ENCODE measurements around the gene HCN2.
A peak's percentile ranks its signal among the peaks of the same experiment; 100 is the strongest.

The HCN2 gene

GRCh38 chr19:588093-588740 lies 1.5 kb upstream of the HCN2 start:
- no peak overlapping the region for H3K27ac ChIP-seq (ENCODE audit: low read depth, low read length, poor library complexity, severe bottlenecking)
- H4K20me1 ChIP-seq (ENCODE audit: insufficient read depth, low read length) = no peaks in the 10 kb centered on the region
- H3K36me3 ChIP-seq (ENCODE audit: insufficient read depth, low read length) = peaks cover 4% of the 10 kb centered on the region
- H3K27me3 ChIP-seq (ENCODE audit: insufficient read depth, low read length) = peaks cover 4% of the 10 kb centered on the region; the same call in 1 of the 2 replicates
- H3K9me3 ChIP-seq (ENCODE audit: low read length) = no peaks in the 10 kb centered on the region
- no peaks in the 10 kb centered on the region for H3K4me1 ChIP-seq (ENCODE audit: insufficient read depth, low read length, severe bottlenecking)
- no peak overlapping the region for H3K4me3 ChIP-seq (ENCODE audit: low read depth, low read length, poor library complexity, severe bottlenecking)
- no peaks in the 10 kb centered on the region for H3K9me2 ChIP-seq (ENCODE audit: low read depth, low read length)
- no peak overlapping the region for H3K9ac ChIP-seq (ENCODE audit: low read length)
- no peaks in the 10 kb centered on the region for H3K79me2 ChIP-seq (ENCODE audit: insufficient read depth, low read length)
- H2AFZ ChIP-seq (ENCODE audit: low read length) = no peak overlapping the region
- H3F3A ChIP-seq (ENCODE audit: insufficient read depth, low read length) = no peaks in the 10 kb centered on the region
- no peak for TF ChIP-seq EZH2 (IDR thresholded peaks at IDR 0.05; ENCODE audit: borderline replicate concordance, low read length)
- peak; percentile 50 for TF ChIP-seq CTCF (IDR thresholded peaks at IDR 0.05; ENCODE audit: low read length)
- H3K4me2 ChIP-seq (ENCODE audit: low read length) = no peak overlapping the region

DNA sequence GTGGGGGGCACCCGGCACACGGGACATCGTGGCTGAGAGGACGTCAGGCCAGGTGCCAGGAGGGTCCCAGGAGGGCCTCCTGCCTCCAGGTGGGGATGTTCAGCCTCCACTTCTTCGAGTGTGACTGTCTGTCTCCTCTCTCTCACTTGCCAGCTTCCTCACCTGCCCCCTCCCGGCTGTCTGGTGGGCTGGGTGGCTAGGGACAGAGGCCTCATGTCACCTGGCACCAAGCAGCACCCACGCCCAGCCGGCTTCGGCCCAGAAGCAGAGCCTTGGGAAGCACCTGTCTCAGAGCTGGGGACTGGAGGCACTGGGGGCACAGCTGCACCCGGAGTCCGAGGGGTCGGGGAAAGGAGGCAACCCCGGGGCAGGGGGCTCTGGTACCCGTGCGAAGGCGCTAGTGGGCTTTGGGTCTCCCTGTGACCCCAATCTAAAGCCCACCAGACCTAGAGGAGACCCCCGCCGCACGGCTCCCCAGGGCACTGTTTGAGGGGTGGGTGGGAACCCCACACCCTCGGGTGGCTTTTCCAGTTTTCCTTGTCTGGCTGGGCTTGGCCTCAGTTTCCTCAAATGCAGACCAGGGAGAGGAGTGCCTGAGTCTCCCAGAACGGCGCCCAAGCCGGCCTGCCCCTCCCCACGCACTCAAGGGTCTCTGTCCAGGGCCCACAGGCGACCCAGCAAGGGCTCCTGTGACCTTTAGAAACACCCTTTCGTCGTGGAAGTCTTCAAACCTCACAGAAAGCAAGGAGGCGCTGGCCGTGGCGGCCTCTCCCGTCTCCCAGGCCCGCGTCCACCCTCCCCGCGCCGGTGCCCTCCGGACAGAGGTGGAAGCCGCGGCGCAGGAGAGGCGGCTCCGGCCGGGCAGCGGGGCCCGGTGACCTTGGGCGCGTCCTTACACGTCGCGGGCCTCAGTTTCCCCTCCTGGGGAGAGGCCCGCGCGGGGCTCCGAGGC lies 664 bp upstream of the HCN2 start:
- Histone ChIP-seq H3F3A (ENCODE audit: insufficient read depth, low read length) (no peaks in the 10 kb centered on the region), H3K79me2 (ENCODE audit: insufficient read depth, low read length) (no peaks in the 10 kb centered on the region), H3K9me3 (ENCODE audit: low read length) (no peaks in the 10 kb centered on the region), H3K36me3 (ENCODE audit: insufficient read depth, low read length) (no peaks in the 10 kb centered on the region), H3K4me2 (ENCODE audit: low read length) (no peak overlapping the region), H3K4me1 (ENCODE audit: insufficient read depth, low read length, severe bottlenecking) (no peaks in the 10 kb centered on the region), H3K4me3 (ENCODE audit: low read depth, low read length, poor library complexity, severe bottlenecking) (no peak overlapping the region), H3K27me3 (ENCODE audit: insufficient read depth, low read length) (peaks cover 4% of the 10 kb centered on the region; the same call in 1 of the 2 replicates), H3K9ac (ENCODE audit: low read length) (no peak overlapping the region), H3K9me2 (ENCODE audit: low read depth, low read length) (no peaks in the 10 kb centered on the region), H4K20me1 (ENCODE audit: insufficient read depth, low read length) (no peaks in the 10 kb centered on the region), H3K27ac (ENCODE audit: low read depth, low read length, poor library complexity, severe bottlenecking) (no peak overlapping the region), H2AFZ (ENCODE audit: low read length) (no peak overlapping the region)
- TF ChIP-seq EZH2 (IDR thresholded peaks at IDR 0.05; ENCODE audit: borderline replicate concordance, low read length) (no peak), CTCF (IDR thresholded peaks at IDR 0.05; ENCODE audit: low read length) (no peak; the same call in 1 of the 2 replicates)

GRCh38 chr19:590396-590745 lies 690 bp downstream of the HCN2 start:
- Histone ChIP-seq H3K4me2 (ENCODE audit: low read length) (no peak overlapping the region), H3K9me2 (ENCODE audit: low read depth, low read length) (no peaks in the 10 kb centered on the region), H3K4me3 (ENCODE audit: low read depth, low read length, poor library complexity, severe bottlenecking) (no peak overlapping the region)

More at GRCh38 chr19:590396-590745, 690 bp downstream of the HCN2 start:
- no peaks in the 10 kb centered on the region for H3K4me1 ChIP-seq (ENCODE audit: insufficient read depth, low read length, severe bottlenecking)
- H3K27ac ChIP-seq (ENCODE audit: low read depth, low read length, poor library complexity, severe bottlenecking) = no peak overlapping the region
- H3F3A ChIP-seq (ENCODE audit: insufficient read depth, low read length) = no peaks in the 10 kb centered on the region
- H3K27me3 ChIP-seq (ENCODE audit: insufficient read depth, low read length) = peaks cover 4% of the 10 kb centered on the region; the same call in 1 of the 2 replicates
- no peaks in the 10 kb centered on the region for H3K36me3 ChIP-seq (ENCODE audit: insufficient read depth, low read length)
- H3K9me3 ChIP-seq (ENCODE audit: low read length) = no peaks in the 10 kb centered on the region
- H3K79me2 ChIP-seq (ENCODE audit: insufficient read depth, low read length) = no peaks in the 10 kb centered on the region
- no peak overlapping the region for H2AFZ ChIP-seq (ENCODE audit: low read length)
- H3K9ac ChIP-seq (ENCODE audit: low read length) = no peak overlapping the region
- no peak for TF ChIP-seq CTCF (IDR thresholded peaks at IDR 0.05; ENCODE audit: low read length)
- TF ChIP-seq EZH2 (IDR thresholded peaks at IDR 0.05; ENCODE audit: borderline replicate concordance, low read length) = no peak
- no peaks in the 10 kb centered on the region for H4K20me1 ChIP-seq (ENCODE audit: insufficient read depth, low read length)

All from OCI-LY1 (cell line).